ENCODE results near the gene FAM83B.
"Not testable (repeated sequence)": the region's sequence is repeated elsewhere in the genome, so short reads cannot be mapped to it uniquely, and the experiment has no call there.

Gene FAM83B

GRCh38 chr6:54846243-54846856, at the start of gene FAM83B:
FAM83B (plus strand) TSS chr6:54846771; CDS start chr6:54870247, 23,476 bp downstream.
- no peak for DNase-seq

GRCh38 chr6:54796918-54797317, 49.7 kb upstream of the FAM83B start:
- DNase-seq = not testable (repeated sequence)

- no peak for DNase-seq
Observed at GRCh38 chr6:54800050-54800600, 46.4 kb upstream of the FAM83B start.

GRCh38 chr6:54801244-54801643, 45.3 kb upstream of the FAM83B start:
- DNase-seq = no peak

DNA sequence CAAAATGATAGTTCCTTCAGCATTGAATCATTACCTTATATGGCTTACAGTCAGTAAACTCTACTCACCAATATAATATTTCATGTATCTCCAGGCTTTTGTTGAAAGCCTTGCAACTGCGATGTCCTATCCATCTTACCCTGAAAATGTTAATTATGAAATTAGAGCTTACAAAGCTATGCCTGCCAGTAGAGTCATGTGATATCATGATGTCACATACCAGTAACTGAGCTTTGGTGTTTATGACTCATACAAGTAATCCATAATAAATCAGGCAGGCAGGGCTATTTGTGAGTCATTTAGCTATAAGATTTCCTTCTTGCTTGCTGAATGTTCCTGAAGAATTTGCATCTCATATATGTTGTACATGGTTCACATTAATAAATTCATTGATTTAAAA, 44.9 kb upstream of the FAM83B start:
- DNase-seq = peak in 1 of 2 experiments; percentile 52

GRCh38 chr6:54802775-54803634, 43.6 kb upstream of the FAM83B start:
- no peak for DNase-seq

GRCh38 chr6:54805077-54805476, 41.5 kb upstream of the FAM83B start:
- DNase-seq = no peak

GRCh38 chr6:54810147-54810546, 36.4 kb upstream of the FAM83B start:
- no peak for DNase-seq

DNA sequence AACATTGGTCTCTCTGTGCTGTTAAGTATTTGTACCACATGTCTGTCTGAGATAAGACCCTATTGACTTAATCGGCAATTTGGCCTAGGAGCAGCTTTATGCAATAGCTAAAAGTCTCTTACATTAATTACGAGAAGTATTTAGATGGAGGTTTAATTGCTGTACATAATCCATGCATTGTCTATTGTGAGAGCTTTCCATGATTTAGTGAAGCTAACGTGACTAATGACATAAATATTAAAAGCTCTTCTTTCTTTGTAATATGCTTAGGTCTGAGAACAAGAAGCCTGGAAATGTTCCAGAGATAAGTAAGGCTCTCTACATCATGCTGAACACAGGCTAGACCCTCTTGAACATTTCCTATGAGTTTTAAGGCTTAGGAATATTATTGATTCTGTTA, 32.7 kb upstream of the FAM83B start:
- DNase-seq = no peak

GRCh38 chr6:54817236-54817635, 29.3 kb upstream of the FAM83B start:
- DNase-seq = no peak

DNA sequence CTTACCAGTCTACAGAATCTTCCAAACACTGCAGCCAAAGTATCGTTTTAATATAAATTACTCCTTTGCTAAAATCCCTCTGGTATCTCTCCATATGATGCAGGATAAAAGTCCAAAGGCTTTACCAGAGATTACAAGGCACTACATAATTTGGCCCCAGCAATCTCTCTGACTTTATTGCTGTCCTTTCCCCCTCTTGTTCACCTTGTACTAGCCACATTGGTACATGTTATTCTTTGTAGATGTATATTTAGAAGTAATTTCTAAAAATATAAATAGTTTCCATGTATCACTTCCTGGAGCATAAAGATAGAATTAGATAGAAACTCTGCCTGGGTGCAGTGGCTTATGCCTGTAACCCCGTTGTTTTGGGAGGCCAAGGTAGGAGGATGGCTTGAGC, 28.7 kb upstream of the FAM83B start:
- no peak for DNase-seq

DNA sequence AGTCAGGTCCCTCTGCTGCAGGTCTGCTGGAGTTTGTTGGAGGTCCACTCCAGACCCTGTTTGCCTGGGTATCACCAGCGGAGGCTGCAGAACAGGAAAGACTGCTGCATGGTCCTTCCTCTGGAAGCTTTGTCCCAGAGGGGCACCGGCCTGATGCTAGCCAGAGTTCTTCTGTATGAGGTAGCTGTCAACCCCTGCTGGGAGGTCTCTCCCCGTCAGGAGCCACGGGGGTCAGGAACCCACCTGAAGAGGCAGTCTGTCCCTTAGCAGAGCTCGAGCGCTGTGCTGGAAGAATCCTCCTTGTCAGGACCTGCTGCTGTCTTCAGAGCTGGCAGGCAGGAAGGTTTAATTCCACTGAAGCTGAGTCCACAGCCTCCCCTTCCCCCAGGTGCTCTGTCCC, 22.3 kb upstream of the FAM83B start:
- DNase-seq = not testable (repeated sequence)

DNA sequence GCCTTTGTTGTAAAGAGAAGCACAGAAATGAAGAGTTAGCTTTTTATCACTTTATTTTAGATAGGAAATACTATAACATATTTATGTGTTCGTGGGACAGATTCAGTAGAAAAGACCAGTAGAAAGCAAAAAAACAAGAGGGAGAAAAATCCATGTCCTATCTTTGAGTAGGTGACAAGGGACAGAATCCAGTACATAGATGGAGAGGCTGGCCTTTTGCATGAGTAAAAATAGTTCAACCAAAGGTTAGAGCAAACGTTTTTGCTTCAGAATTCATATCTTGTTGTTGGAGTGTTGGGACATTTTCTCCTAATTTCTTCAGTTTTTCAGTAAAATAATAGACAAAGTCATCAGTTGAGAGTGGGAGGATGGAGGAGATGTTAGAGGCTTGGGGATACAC, 19.6 kb upstream of the FAM83B start:
- DNase-seq = no peak

GRCh38 chr6:54830216-54830615, 16.4 kb upstream of the FAM83B start:
- DNase-seq = no peak

GRCh38 chr6:54835176-54835575, 11.4 kb upstream of the FAM83B start:
- DNase-seq = no peak

GRCh38 chr6:54846857-54847674, 495 bp downstream of the FAM83B start:
- no peak for DNase-seq

DNA sequence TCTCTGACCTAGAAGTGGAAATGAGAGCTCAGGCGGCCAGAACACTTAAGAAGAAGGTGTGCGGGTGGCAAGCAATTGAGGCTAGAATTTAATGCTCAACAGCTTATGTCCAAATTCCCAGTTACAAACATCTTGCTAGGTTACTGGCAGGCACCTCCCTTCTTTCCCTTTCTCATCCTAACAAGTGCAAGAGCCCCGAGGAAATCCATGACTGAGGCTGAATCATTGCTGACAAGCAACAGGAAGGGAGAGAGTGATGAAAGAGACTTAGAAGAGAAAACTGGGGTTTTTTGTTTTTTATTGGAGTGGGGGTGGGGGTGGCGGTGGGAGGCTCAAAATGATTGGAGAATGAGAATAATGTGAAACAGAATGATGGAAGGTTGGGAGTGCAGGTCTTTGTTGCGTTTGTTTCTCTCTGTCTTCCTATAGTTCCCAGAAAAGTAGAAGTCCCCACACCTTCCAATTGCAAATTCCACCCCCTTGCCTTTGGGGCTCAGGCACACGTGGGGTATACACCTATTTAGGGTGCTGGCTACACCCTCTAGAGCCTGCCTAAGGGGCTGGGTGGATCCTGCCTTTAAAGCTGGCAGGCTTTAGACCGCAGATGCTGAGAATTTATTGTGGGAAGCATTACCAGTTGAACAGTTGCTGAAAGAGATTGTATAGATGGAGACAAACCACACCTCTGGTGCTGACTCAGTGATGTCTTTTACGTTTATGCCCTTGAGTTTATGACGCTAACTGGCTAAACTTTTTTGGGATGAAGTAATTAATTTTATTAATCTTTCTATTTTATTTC, 1.4 kb downstream of the FAM83B start:
- DNase-seq = no peak

DNA sequence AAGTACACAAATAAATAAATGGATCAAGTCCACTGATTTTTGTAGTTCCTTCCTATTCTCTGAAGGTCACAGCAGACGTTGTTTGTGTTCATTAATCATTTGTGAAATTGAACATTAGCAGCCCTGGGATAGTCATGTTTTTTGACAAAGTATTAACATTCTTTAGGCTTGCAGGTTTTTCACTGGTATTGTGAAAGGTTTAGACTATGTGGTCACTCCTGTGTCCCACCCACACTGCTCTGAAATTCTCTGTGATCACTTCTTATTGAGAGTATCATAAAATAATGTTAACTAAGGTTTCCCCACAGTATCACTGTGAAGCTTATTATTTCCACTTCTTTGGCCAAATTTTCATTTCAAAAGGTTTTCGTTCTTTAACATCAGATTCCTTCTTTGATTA, 3.5 kb downstream of the FAM83B start:
- no peak for DNase-seq

GRCh38 chr6:54856129-54856528, 9.6 kb downstream of the FAM83B start:
- no peak for DNase-seq

DNA sequence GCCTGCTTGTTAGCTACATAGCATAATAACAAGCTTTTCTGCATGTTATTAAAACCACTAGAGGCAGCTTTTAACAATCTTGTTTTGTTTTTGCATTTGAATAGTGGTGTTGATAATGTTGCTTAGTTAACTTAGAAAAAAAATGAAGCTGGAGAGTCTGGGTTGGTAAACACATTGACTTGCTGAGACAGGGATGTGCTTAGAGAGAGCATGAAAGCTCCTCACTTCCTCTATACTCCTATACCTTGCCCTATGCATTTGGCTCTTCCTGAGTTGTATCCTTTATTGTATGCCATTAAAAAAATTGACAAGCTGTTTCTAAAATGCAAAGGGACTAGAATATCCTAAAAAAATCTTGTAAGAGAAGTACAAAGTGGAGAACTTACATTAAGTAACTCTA, 13.6 kb downstream of the FAM83B start:
- DNase-seq = no peak

GRCh38 chr6:54860739-54861138, 14.2 kb downstream of the FAM83B start:
- DNase-seq = no peak

- DNase-seq = no peak
Observed at GRCh38 chr6:54861905-54862616, 15.5 kb downstream of the FAM83B start.

Data from NCI-H446 (cell line).